Dermis lymphatic vessel endothelial cell (primary cell): ENCODE results near the gene SCGB3A1. TPM values are rescaled to one million over a fixed set of nuclear protein-coding genes. Genes with fewer than 3 reads are reported as not detected.

ENCODE experiments used
- total RNA-seq: library from RNA; depleted of rRNA; stranded (reverse); fragments of >200 nt; gene quantifications from 2 replicates; pipeline ENCODE4 v1.2.1, GENCODE V29; 2014

Gene SCGB3A1
- 1.4 and 2.0 TPM in 2 replicates for total RNA-seq

DNA sequence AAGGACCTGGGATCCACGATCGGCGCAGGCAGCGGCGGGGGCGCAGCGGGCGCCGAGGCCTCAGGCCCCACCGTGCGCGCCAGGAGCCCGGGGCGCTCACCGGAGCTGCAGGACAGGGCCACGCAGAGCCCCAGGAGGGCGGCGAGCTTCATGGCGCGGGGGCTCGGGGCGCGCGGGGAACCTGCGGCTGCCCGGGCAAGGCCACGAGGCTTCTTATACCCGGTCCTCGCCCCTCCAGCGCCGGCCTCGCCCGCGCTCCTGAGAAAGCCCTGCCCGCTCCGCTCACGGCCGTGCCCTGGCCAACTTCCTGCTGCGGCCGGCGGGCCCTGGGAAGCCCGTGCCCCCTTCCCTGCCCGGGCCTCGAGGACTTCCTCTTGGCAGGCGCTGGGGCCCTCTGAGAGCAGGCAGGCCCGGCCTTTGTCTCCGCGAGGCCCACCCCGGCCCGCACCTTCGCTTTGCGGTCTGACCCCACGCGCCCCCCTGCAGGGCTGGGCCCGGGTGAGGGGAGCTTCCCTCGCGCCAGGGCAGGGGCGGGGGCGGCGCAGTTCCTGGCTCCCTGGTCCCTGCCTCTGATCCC is at the start of gene SCGB3A1:
Gene SCGB3A1 (minus strand): TSS at position 189 of the 577 bp plus-strand sequence. CDS start 37 bp downstream, at position 152.

Other genes starting within 250 kb of the SCGB3A1 start
- 0.34 and 1.2 TPM in 2 replicates for gene GFPT2, start 238.2 kb downstream of the SCGB3A1 start, total RNA-seq
- gene CNOT6, start 97.1 kb downstream of the SCGB3A1 start, total RNA-seq: 18.2 and 26.3 TPM in 2 replicates
- 283 and 533 TPM in 2 replicates for gene FLT4, start 58.1 kb upstream of the SCGB3A1 start, total RNA-seq
- not detected in 2 replicates for gene OR2Y1, start 148.6 kb upstream of the SCGB3A1 start, total RNA-seq
- gene MGAT1, start 211.3 kb upstream of the SCGB3A1 start, total RNA-seq: 91.9 and 105 TPM in 2 replicates